ENCODE data around the gene ZNF81. TPM values are rescaled to one million over a fixed set of nuclear protein-coding genes. Genes with fewer than 3 reads are reported as not detected.

The ZNF81 gene
- polyA plus RNA-seq, 1 donor from 2014 or later: 7.0 TPM

DNA sequence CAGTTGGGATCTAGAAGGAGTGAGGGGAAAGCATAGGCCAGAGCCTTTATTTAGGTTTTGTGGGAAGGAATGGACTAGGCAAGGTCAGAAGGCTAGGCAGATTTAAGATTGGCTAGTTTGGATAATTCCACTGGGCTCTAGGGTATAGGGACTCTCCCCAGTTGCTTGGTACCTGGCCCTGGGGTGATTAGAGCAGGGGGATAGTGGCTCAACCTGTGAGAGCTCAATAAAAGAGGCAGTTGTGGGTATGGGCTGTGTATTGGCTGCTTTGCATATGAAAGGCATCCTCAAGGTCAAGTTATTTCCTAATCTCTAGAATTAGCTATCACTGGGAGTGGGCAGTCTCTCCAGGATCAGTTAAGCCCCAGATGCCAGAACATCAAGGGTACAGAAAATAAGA lies 61.3 kb downstream of the ZNF81 start:
- Histone ChIP-seq H3K79me2 (replicated peaks; ENCODE audit: insufficient read depth, low read length) (no peaks in the 10 kb centered on the region), H3K9me3 (ENCODE audit: low read length) (no peaks in the 10 kb centered on the region), H2AFZ (ENCODE audit: low read depth, low read length) (no peak overlapping the region), H3K9ac (ENCODE audit: low read length) (no peak overlapping the region), H3K9me2 (ENCODE audit: insufficient read depth, low read length) (no peaks in the 10 kb centered on the region), H3K4me3 (ENCODE audit: low read length) (no peak overlapping the region), H3K36me3 (ENCODE audit: insufficient read depth, low read length) (no peaks in the 10 kb centered on the region), H3K27ac (ENCODE audit: low read length) (no peak overlapping the region), H4K20me1 (ENCODE audit: insufficient read depth) (no peaks in the 10 kb centered on the region), H3K4me2 (ENCODE audit: low read length) (no peak overlapping the region), H3F3A (ENCODE audit: insufficient read depth, low read length, poor library complexity, severe bottlenecking) (no peaks in the 10 kb centered on the region), H3K27me3 (ENCODE audit: insufficient read depth, low read depth, low read length) (no peaks in the 10 kb centered on the region)
- TF ChIP-seq EP300 (conservative IDR thresholded peaks at IDR 0.05; ENCODE audit: poor library complexity, severe bottlenecking): no peak
- no peak for TF ChIP-seq TAF1 (IDR thresholded peaks at IDR 0.05; ENCODE audit: low read depth)
- TF ChIP-seq, protein P1, sequence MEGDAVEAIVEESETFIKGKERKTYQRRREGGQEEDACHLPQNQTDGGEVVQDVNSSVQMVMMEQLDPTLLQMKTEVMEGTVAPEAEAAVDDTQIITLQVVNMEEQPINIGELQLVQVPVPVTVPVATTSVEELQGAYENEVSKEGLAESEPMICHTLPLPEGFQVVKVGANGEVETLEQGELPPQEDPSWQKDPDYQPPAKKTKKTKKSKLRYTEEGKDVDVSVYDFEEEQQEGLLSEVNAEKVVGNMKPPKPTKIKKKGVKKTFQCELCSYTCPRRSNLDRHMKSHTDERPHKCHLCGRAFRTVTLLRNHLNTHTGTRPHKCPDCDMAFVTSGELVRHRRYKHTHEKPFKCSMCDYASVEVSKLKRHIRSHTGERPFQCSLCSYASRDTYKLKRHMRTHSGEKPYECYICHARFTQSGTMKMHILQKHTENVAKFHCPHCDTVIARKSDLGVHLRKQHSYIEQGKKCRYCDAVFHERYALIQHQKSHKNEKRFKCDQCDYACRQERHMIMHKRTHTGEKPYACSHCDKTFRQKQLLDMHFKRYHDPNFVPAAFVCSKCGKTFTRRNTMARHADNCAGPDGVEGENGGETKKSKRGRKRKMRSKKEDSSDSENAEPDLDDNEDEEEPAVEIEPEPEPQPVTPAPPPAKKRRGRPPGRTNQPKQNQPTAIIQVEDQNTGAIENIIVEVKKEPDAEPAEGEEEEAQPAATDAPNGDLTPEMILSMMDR (IDR thresholded peaks at IDR 0.05; ENCODE audit: poor library complexity, severe bottlenecking): no peak
- no peak for TF ChIP-seq RAD21 (conservative IDR thresholded peaks at IDR 0.05)
- TF ChIP-seq SMC3 (conservative IDR thresholded peaks at IDR 0.05; ENCODE audit: poor library complexity): no peak
- no peak for TF ChIP-seq POLR2AphosphoS5 (IDR thresholded peaks at IDR 0.05)
- no peak for TF ChIP-seq EZH2 (IDR thresholded peaks at IDR 0.05; ENCODE audit: borderline replicate concordance, insufficient read depth, low read length, poor library complexity, severe bottlenecking)
- no peak for TF ChIP-seq MXI1 (conservative IDR thresholded peaks at IDR 0.05; ENCODE audit: poor library complexity, severe bottlenecking)
- TF ChIP-seq, protein P2, sequence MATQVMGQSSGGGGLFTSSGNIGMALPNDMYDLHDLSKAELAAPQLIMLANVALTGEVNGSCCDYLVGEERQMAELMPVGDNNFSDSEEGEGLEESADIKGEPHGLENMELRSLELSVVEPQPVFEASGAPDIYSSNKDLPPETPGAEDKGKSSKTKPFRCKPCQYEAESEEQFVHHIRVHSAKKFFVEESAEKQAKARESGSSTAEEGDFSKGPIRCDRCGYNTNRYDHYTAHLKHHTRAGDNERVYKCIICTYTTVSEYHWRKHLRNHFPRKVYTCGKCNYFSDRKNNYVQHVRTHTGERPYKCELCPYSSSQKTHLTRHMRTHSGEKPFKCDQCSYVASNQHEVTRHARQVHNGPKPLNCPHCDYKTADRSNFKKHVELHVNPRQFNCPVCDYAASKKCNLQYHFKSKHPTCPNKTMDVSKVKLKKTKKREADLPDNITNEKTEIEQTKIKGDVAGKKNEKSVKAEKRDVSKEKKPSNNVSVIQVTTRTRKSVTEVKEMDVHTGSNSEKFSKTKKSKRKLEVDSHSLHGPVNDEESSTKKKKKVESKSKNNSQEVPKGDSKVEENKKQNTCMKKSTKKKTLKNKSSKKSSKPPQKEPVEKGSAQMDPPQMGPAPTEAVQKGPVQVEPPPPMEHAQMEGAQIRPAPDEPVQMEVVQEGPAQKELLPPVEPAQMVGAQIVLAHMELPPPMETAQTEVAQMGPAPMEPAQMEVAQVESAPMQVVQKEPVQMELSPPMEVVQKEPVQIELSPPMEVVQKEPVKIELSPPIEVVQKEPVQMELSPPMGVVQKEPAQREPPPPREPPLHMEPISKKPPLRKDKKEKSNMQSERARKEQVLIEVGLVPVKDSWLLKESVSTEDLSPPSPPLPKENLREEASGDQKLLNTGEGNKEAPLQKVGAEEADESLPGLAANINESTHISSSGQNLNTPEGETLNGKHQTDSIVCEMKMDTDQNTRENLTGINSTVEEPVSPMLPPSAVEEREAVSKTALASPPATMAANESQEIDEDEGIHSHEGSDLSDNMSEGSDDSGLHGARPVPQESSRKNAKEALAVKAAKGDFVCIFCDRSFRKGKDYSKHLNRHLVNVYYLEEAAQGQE (IDR thresholded peaks at IDR 0.05; ENCODE audit: borderline replicate concordance): no peak

DNA sequence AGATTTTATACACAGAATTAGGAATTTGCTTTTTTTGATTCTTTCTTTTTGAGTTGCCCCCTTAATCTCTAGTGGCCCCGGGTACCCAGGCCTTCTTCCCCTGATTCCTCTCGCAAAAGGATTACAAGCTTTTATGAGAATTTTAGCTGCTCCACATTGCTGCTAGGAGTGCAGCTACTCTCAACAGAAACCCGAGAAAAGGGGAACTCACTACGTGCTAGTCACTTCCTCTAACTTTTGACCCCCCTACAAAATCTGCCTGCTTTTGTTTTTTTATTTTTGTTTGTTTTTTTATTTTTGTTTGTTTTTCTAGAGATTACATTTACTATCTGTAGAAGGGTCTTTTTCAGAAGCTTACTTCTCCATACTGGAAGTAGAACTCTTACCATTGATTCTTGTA lies 64.1 kb downstream of the ZNF81 start:
- Histone ChIP-seq H3F3A (ENCODE audit: insufficient read depth, low read length, poor library complexity, severe bottlenecking) (no peaks in the 10 kb centered on the region), H3K4me3 (ENCODE audit: low read length) (no peak overlapping the region), H3K9ac (ENCODE audit: low read length) (no peak overlapping the region), H3K27ac (ENCODE audit: low read length) (no peak overlapping the region), H3K9me2 (ENCODE audit: insufficient read depth, low read length) (no peaks in the 10 kb centered on the region), H3K4me2 (ENCODE audit: low read length) (no peak overlapping the region), H2AFZ (ENCODE audit: low read depth, low read length) (no peak overlapping the region), H3K36me3 (ENCODE audit: insufficient read depth, low read length) (no peaks in the 10 kb centered on the region), H3K9me3 (ENCODE audit: low read length) (no peaks in the 10 kb centered on the region), H3K79me2 (replicated peaks; ENCODE audit: insufficient read depth, low read length) (no peaks in the 10 kb centered on the region), H4K20me1 (ENCODE audit: insufficient read depth) (no peaks in the 10 kb centered on the region), H3K27me3 (ENCODE audit: insufficient read depth, low read depth, low read length) (no peaks in the 10 kb centered on the region)
- no peak for TF ChIP-seq EP300 (conservative IDR thresholded peaks at IDR 0.05; ENCODE audit: poor library complexity, severe bottlenecking)
- TF ChIP-seq TAF1 (IDR thresholded peaks at IDR 0.05; ENCODE audit: low read depth): no peak
- TF ChIP-seq EZH2 (IDR thresholded peaks at IDR 0.05; ENCODE audit: borderline replicate concordance, insufficient read depth, low read length, poor library complexity, severe bottlenecking): no peak
- TF ChIP-seq, protein P2 (IDR thresholded peaks at IDR 0.05; ENCODE audit: borderline replicate concordance): no peak
